HepG2 (cell line): ENCODE data around the gene TXNDC11. TPM values are rescaled to one million over a fixed set of nuclear protein-coding genes. Genes with fewer than 3 reads are reported as not detected.

Experiments
- ASH2L ChIP-seq: fragments of 300-600, 200-600 bp; sonication (generic); IDR thresholded peaks from 2 replicates; pipeline ENCODE4 v1.7.0; 2017; ENCODE audit warnings: low read depth, mild to moderate bottlenecking, moderate library complexity, mixed read lengths, low read length; ENCODE audit not compliant: insufficient read length
- EP300 ChIP-seq, 3 experiments: sonication (generic) in 1 of 3; formaldehyde crosslinking in 1 of 3; IDR thresholded peaks; 2 replicates each; pipeline versions ENCODE4 v1.5.1 to v1.6.1; 2011 to 2020; ENCODE audit warnings: low read depth in 2 of 3, low read length in 2 of 3, borderline replicate concordance in 1 of 3, improper control_type of control experiment in 1 of 3, mild to moderate bottlenecking in 1 of 3, missing genetic modification reagents in 1 of 3, moderate library complexity in 1 of 3
- ETV5 ChIP-seq: IDR thresholded peaks from 2 replicates; pipeline ENCODE4 v1.6.1; 2018; ENCODE audit warnings: missing biosample characterization, missing genetic modification reagents, inconsistent platforms, borderline replicate concordance
- HNF4A ChIP-seq: sonication (generic); formaldehyde crosslinking; IDR thresholded peaks from 2 replicates; pipeline ENCODE4 v1.4.0; 2020; ENCODE audit warnings: missing genetic modification reagents
- IRF2 ChIP-seq: IDR thresholded peaks from 2 replicates; pipeline ENCODE4 v1.6.1; 2018; ENCODE audit warnings: missing genetic modification reagents, missing compliant biosample characterization
- MAFF ChIP-seq: IDR thresholded peaks from 2 replicates; pipeline ENCODE4 v1.6.1; 2011; ENCODE audit warnings: low read depth, low read length, improper control_type of control experiment
- MTA1 ChIP-seq: sonication (generic); formaldehyde crosslinking; IDR thresholded peaks from 2 replicates; pipeline ENCODE4 v1.4.0; 2020; ENCODE audit warnings: missing genetic modification reagents, mild to moderate bottlenecking, borderline replicate concordance
- NFAT5 ChIP-seq: sonication (generic); formaldehyde crosslinking; IDR thresholded peaks from 2 replicates; pipeline ENCODE4 v1.4.0; 2020; ENCODE audit warnings: missing genetic modification reagents
- NKX3-1 ChIP-seq: sonication (generic); formaldehyde crosslinking; IDR thresholded peaks from 2 replicates; pipeline ENCODE4 v1.5.0; 2020; ENCODE audit warnings: missing genetic modification reagents
- SNAPC2 ChIP-seq: sonication (generic); formaldehyde crosslinking; IDR thresholded peaks from 2 replicates; pipeline ENCODE4 v1.8.1; 2022; ENCODE audit warnings: mild to moderate bottlenecking, missing genetic modification reagents
- ZKSCAN5 ChIP-seq: sonication (generic); formaldehyde crosslinking; IDR thresholded peaks from 2 replicates; pipeline ENCODE4 v1.5.1; 2020; ENCODE audit warnings: mild to moderate bottlenecking, missing genetic modification reagents
- ZKSCAN8 ChIP-seq: IDR thresholded peaks from 2 replicates; pipeline ENCODE4 v1.6.1; 2016; ENCODE audit warnings: borderline replicate concordance, missing genetic modification reagents, missing compliant biosample characterization
- ZMAT5 ChIP-seq: sonication (generic); formaldehyde crosslinking; IDR thresholded peaks from 2 replicates; pipeline ENCODE4 v1.5.0; 2020; ENCODE audit warnings: mild to moderate bottlenecking, low read depth, missing genetic modification reagents, borderline replicate concordance
- ZNF256 ChIP-seq: sonication (generic); formaldehyde crosslinking; conservative IDR thresholded peaks from 2 replicates; pipeline ENCODE4 v1.4.0; 2020; ENCODE audit warnings: missing genetic modification reagents
- ZNF317 ChIP-seq: sonication (generic); formaldehyde crosslinking; IDR thresholded peaks from 2 replicates; pipeline ENCODE4 v1.5.0; 2020; ENCODE audit warnings: mild to moderate bottlenecking, missing genetic modification reagents
- ZNF501 ChIP-seq: sonication (generic); formaldehyde crosslinking; IDR thresholded peaks from 2 replicates; pipeline ENCODE4 v1.5.1; 2020; ENCODE audit warnings: mild to moderate bottlenecking, moderate library complexity, missing genetic modification reagents
- ZNF878 ChIP-seq: sonication (generic); formaldehyde crosslinking; IDR thresholded peaks from 2 replicates; pipeline ENCODE4 v1.8.1; 2023; ENCODE audit warnings: mild to moderate bottlenecking, missing genetic modification reagents, moderate library complexity
- ZSCAN12 ChIP-seq: sonication (generic); formaldehyde crosslinking; IDR thresholded peaks from 2 replicates; pipeline ENCODE4 v1.9.0; 2021; ENCODE audit warnings: mild to moderate bottlenecking, missing genetic modification reagents
- ZSCAN31 ChIP-seq: sonication (generic); formaldehyde crosslinking; IDR thresholded peaks from 2 replicates; pipeline ENCODE4 v1.5.0; 2020; ENCODE audit warnings: low read depth, mild to moderate bottlenecking, missing genetic modification reagents
- polyA plus RNA-seq, 8 experiments: library from polyadenylated mRNA; depleted of rRNA in 3 of 8; stranded (reverse) in 7 of 8; unstranded in 1 of 8; fragments of >200 nt; fragmentation: Illumina TruSeq in 4 of 8; extraction: Trizol in 4 of 8; gene quantifications; 2 replicates each; pipeline versions ENCODE4 v1.2.1 to v1.2.3, GENCODE V29; 2011 to 2016; ENCODE audit warnings: low read depth in 4 of 8, missing spikeins in 1 of 8, mixed read lengths in 1 of 8; ENCODE audit not compliant: insufficient read depth in 1 of 8
- total RNA-seq, 5 experiments: library from RNA; depleted of rRNA; stranded (reverse); fragments of >200 nt; fragmentation: Illumina TruSeq; extraction: Trizol; gene quantifications; 2 replicates each; pipeline ENCODE4 v1.2.3, GENCODE V29; 2016; ENCODE audit warnings: low read depth in 1 of 5
- TF ChIP-seq, protein P1 (sequence below): sonication (generic); formaldehyde crosslinking; IDR thresholded peaks from 2 replicates; pipeline ENCODE4 v1.9.0; 2021; ENCODE audit warnings: missing genetic modification reagents, borderline replicate concordance

Gene TXNDC11
- total and polyA plus RNA-seq, 2 of the 13 experiments (the other 11 are each of a cell fraction or from before 2014, with no cell fraction given) = 74.9 to 123 TPM

DNA sequence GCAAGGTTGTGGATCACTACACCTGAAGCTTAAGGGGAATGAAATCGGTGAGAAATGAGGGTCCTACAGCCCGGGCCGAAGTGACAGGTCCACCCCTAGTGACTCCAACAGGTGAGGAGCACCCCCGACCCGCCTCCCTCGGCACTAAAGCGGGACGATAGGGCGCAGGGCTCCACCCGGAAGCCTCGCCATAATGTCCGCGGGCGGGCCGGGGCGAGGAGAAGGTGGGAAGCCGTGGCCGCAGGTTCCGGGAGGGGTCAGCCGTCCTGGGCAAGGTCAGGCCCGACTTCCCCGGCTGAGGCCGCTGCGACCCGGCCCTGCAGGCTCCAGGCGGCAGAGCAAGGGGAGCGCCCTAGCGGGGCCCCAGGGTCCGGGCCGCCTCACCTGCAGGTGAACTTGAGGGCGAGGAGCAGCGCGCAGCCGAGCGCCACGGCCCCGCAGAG is 543 bp downstream of the TXNDC11 start (continued):
- peak; percentile 17; the same call in 1 of the 2 replicates for TF ChIP-seq ZNF317 (CRISPR knock-in tag)
- 0 out of 2 replicates have a peak, but pooled peaks have one; percentile 8 for TF ChIP-seq IRF2 (CRISPR knock-in tag)
- TF ChIP-seq NFAT5 = peak; percentile 84; the same call in 1 of the 2 replicates
- 0 out of 2 replicates have a peak, but pooled peaks have one; percentile 60 for TF ChIP-seq ZSCAN12 (CRISPR knock-in tag)
- TF ChIP-seq HNF4A (CRISPR knock-in tag) = peak; percentile 28; the same call in 1 of the 2 replicates
- TF ChIP-seq EP300 (IDR thresholded peaks at IDR 0.05; ENCODE audit: low read depth in 2 of 2, low read length in 2 of 2) = 0 out of 4 replicates have a peak, but pooled peaks of 1 of the 2 experiments have one; percentile 4
- TF ChIP-seq EP300 (CRISPR knock-in tag; IDR thresholded peaks at IDR 0.05; ENCODE audit: borderline replicate concordance) = no peak; the same call in 1 of the 2 replicates
- TF ChIP-seq MAFF = no peak
- 0 out of 2 replicates have a peak, but pooled peaks have one; percentile 53 for TF ChIP-seq ZNF256 (CRISPR knock-in tag)
- peak; percentile 10; the same call in 1 of the 2 replicates for TF ChIP-seq ETV5 (CRISPR knock-in tag)
- 0 out of 2 replicates have a peak, but pooled peaks have one; percentile 1 for TF ChIP-seq MTA1 (CRISPR knock-in tag)
- peak; percentile 43; the same call in 1 of the 2 replicates for TF ChIP-seq ZNF501
- peak; percentile 30; the same call in 1 of the 2 replicates for TF ChIP-seq NKX3-1
- TF ChIP-seq SNAPC2 = 0 out of 2 replicates have a peak, but pooled peaks have one; percentile 52
- TF ChIP-seq, protein P1, sequence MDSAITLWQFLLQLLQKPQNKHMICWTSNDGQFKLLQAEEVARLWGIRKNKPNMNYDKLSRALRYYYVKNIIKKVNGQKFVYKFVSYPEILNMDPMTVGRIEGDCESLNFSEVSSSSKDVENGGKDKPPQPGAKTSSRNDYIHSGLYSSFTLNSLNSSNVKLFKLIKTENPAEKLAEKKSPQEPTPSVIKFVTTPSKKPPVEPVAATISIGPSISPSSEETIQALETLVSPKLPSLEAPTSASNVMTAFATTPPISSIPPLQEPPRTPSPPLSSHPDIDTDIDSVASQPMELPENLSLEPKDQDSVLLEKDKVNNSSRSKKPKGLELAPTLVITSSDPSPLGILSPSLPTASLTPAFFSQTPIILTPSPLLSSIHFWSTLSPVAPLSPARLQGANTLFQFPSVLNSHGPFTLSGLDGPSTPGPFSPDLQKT = peak; percentile 71; the same call in 1 of the 2 replicates
- no peak; the same call in 1 of the 2 replicates for TF ChIP-seq ZKSCAN8
- TF ChIP-seq ZMAT5 (CRISPR knock-in tag) = 0 out of 2 replicates have a peak, but pooled peaks have one; percentile 61
- no peak; the same call in 1 of the 2 replicates for TF ChIP-seq ZSCAN31
- TF ChIP-seq ZNF878 (CRISPR knock-in tag) = 0 out of 2 replicates have a peak, but pooled peaks have one; percentile 12
- TF ChIP-seq ZKSCAN5 = peak; percentile 40; the same call in 1 of the 2 replicates
- TF ChIP-seq ASH2L = peak; percentile 2
